HepG2 (cell line): ENCODE results near the gene CNPY4. TPM values are rescaled to one million over a fixed set of nuclear protein-coding genes. Genes with fewer than 3 reads are reported as not detected.

ENCODE experiments used
- DDIT3 ChIP-seq: sonication (generic); formaldehyde crosslinking; IDR thresholded peaks from 2 replicates; pipeline ENCODE4 v1.4.0; 2020; ENCODE audit warnings: mild to moderate bottlenecking, missing genetic modification reagents
- FOXA3 ChIP-seq: IDR thresholded peaks from 2 replicates; pipeline ENCODE4 v1.6.1; 2016; ENCODE audit warnings: missing genetic modification reagents, missing compliant biosample characterization
- GATA4 ChIP-seq: sonication (generic); IDR thresholded peaks from 2 replicates; pipeline ENCODE4 v1.6.1; 2016; ENCODE audit warnings: antibody characterized with exemption, low read depth, borderline replicate concordance
- NPAS2 ChIP-seq: sonication (generic); formaldehyde crosslinking; IDR thresholded peaks from 2 replicates; pipeline ENCODE4 v1.8.0; 2022; ENCODE audit warnings: mild to moderate bottlenecking, missing genetic modification reagents, borderline replicate concordance
- POLR2AphosphoS5 ChIP-seq: IDR thresholded peaks from 2 replicates; pipeline ENCODE4 v1.6.1; 2012; ENCODE audit warnings: low read depth, low read length
- SMARCE1 ChIP-seq: fragments of 450-650 bp; IDR thresholded peaks from 2 replicates; pipeline ENCODE4 v1.6.1; 2017; ENCODE audit warnings: borderline replicate concordance
- SP1 ChIP-seq, 2 experiments: fragments of 450-650 bp in 1 of 2; sonication (generic) in 1 of 2; formaldehyde crosslinking in 1 of 2; IDR thresholded peaks; 2 replicates each; pipeline versions ENCODE4 v1.4.0 to v1.6.1; 2016 to 2020; ENCODE audit warnings: missing genetic modification reagents in 1 of 2
- TRIM22 ChIP-seq: fragments of 450-650 bp; IDR thresholded peaks from 2 replicates; pipeline ENCODE4 v1.6.1; 2017
- ZNF3 ChIP-seq: IDR thresholded peaks from 2 replicates; pipeline ENCODE4 v1.7.0; 2017; ENCODE audit warnings: inconsistent platforms
- ZNF317 ChIP-seq: sonication (generic); formaldehyde crosslinking; IDR thresholded peaks from 2 replicates; pipeline ENCODE4 v1.5.0; 2020; ENCODE audit warnings: mild to moderate bottlenecking, missing genetic modification reagents
- ZNF354B ChIP-seq: sonication (generic); formaldehyde crosslinking; IDR thresholded peaks from 2 replicates; pipeline ENCODE4 v1.8.0; 2022; ENCODE audit warnings: mild to moderate bottlenecking, missing genetic modification reagents
- ZNF367 ChIP-seq: sonication (generic); formaldehyde crosslinking; IDR thresholded peaks from 2 replicates; pipeline ENCODE4 v1.4.0; 2020; ENCODE audit warnings: missing genetic modification reagents, borderline replicate concordance
- ZNF609 ChIP-seq: sonication (generic); formaldehyde crosslinking; IDR thresholded peaks from 2 replicates; pipeline ENCODE4 v1.4.0; 2020; ENCODE audit warnings: mild to moderate bottlenecking, missing genetic modification reagents, borderline replicate concordance
- ZNF644 ChIP-seq: IDR thresholded peaks from 2 replicates; pipeline ENCODE4 v1.6.1; 2016; ENCODE audit warnings: low read depth
- ZNF660 ChIP-seq: sonication (generic); formaldehyde crosslinking; IDR thresholded peaks from 2 replicates; pipeline ENCODE4 v1.5.1; 2020; ENCODE audit warnings: mild to moderate bottlenecking, low read depth, missing genetic modification reagents, borderline replicate concordance
- ZNF839 ChIP-seq: sonication (generic); formaldehyde crosslinking; IDR thresholded peaks from 2 replicates; pipeline ENCODE4 v1.4.0; 2020; ENCODE audit warnings: missing genetic modification reagents, mild to moderate bottlenecking, borderline replicate concordance
- ZSCAN5A ChIP-seq: sonication (generic); formaldehyde crosslinking; IDR thresholded peaks from 2 replicates; pipeline ENCODE4 v1.8.0; 2022; ENCODE audit warnings: mild to moderate bottlenecking, missing genetic modification reagents, borderline replicate concordance
- polyA plus RNA-seq, 8 experiments: library from polyadenylated mRNA; depleted of rRNA in 3 of 8; stranded (reverse) in 7 of 8; unstranded in 1 of 8; fragments of >200 nt; fragmentation: Illumina TruSeq in 4 of 8; extraction: Trizol in 4 of 8; gene quantifications; 2 replicates each; pipeline versions ENCODE4 v1.2.1 to v1.2.3, GENCODE V29; 2011 to 2016; ENCODE audit warnings: low read depth in 4 of 8, missing spikeins in 1 of 8, mixed read lengths in 1 of 8; ENCODE audit not compliant: insufficient read depth in 1 of 8
- total RNA-seq, 5 experiments: library from RNA; depleted of rRNA; stranded (reverse); fragments of >200 nt; fragmentation: Illumina TruSeq; extraction: Trizol; gene quantifications; 2 replicates each; pipeline ENCODE4 v1.2.3, GENCODE V29; 2016; ENCODE audit warnings: low read depth in 1 of 5
- TF ChIP-seq, protein P1 (sequence below): sonication (generic); formaldehyde crosslinking; IDR thresholded peaks from 2 replicates; pipeline ENCODE4 v1.5.1; 2020; ENCODE audit warnings: mild to moderate bottlenecking, missing genetic modification reagents
- TF ChIP-seq, protein P2 (sequence below): sonication (generic); formaldehyde crosslinking; IDR thresholded peaks from 2 replicates; pipeline ENCODE4 v1.8.0; 2022; ENCODE audit warnings: mild to moderate bottlenecking, missing genetic modification reagents, moderate library complexity

Gene CNPY4
- total and polyA plus RNA-seq, 2 of the 13 experiments (the other 11 are each of a cell fraction or from before 2014, with no cell fraction given), result 6.2 to 12.7 TPM

- no peak for TF ChIP-seq TRIM22
- TF ChIP-seq ZNF3 (CRISPR knock-in tag), result no peak
- TF ChIP-seq ZNF367, result no peak
- TF ChIP-seq ZNF839 (CRISPR knock-in tag), result no peak
- TF ChIP-seq NPAS2, result no peak
- no peak for TF ChIP-seq ZNF354B (CRISPR knock-in tag)
- TF ChIP-seq ZNF660 (CRISPR knock-in tag), result no peak
- TF ChIP-seq ZNF317, result peak; percentile 97
- peak; percentile 60 for TF ChIP-seq FOXA3 (CRISPR knock-in tag)
- TF ChIP-seq DDIT3 (CRISPR knock-in tag), result no peak
- TF ChIP-seq, protein P1, sequence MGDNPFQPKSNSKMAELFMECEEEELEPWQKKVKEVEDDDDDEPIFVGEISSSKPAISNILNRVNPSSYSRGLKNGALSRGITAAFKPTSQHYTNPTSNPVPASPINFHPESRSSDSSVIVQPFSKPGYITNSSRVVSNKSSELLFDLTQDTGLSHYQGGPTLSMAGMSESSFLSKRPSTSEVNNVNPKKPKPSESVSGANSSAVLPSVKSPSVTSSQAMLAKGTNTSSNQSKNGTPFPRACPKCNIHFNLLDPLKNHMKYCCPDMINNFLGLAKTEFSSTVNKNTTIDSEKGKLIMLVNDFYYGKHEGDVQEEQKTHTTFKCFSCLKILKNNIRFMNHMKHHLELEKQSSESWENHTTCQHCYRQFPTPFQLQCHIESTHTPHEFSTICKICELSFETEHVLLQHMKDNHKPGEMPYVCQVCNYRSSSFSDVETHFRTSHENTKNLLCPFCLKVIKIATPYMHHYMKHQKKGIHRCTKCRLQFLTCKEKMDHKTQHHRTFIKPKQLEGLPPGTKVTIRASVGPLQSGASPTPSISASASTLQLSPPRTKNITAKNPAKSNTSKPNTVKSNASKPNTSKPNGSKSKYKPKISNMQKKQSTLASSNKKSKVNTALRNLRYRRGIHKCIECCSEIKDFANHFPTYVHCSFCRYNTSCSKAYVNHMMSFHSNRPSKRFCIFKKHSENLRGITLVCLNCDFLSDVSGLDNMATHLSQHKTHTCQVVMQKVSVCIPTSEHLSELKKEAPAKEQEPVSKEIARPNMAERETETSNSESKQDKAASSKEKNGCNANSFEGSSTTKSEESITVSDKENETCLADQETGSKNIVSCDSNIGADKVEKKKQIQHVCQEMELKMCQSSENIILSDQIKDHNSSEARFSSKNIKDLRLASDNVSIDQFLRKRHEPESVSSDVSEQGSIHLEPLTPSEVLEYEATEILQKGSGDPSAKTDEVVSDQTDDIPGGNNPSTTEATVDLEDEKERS (CRISPR knock-in tag), result no peak
- TF ChIP-seq SP1 (IDR thresholded peaks at IDR 0.05), result no peak
- no peak for TF ChIP-seq SP1 (CRISPR knock-in tag; IDR thresholded peaks at IDR 0.05)
- no peak for TF ChIP-seq POLR2AphosphoS5
- TF ChIP-seq SMARCE1, result no peak
- no peak for TF ChIP-seq ZNF644 (CRISPR knock-in tag)
- peak; percentile 55 for TF ChIP-seq ZNF609 (CRISPR knock-in tag)
- no peak for TF ChIP-seq ZSCAN5A (CRISPR knock-in tag)
- no peak for TF ChIP-seq GATA4
- TF ChIP-seq, protein P2, sequence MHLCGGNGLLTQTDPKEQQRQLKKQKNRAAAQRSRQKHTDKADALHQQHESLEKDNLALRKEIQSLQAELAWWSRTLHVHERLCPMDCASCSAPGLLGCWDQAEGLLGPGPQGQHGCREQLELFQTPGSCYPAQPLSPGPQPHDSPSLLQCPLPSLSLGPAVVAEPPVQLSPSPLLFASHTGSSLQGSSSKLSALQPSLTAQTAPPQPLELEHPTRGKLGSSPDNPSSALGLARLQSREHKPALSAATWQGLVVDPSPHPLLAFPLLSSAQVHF (CRISPR knock-in tag), result 0 out of 2 replicates have a peak, but pooled peaks have one; percentile 38
These were observed 2.6 kb downstream of the CNPY4 start (continued) for GRCh38 chr7:100122067-100122466.
